GM12874 (cell line): Measurements from ENCODE around the gene CELA2B.

Source experiments
- CTCF ChIP-seq: IDR thresholded peaks from 2 replicates; pipeline ENCODE4 v1.5.1; 2011; ENCODE audit warnings: low read depth, mild to moderate bottlenecking, control low read depth, low read length, moderate library complexity; ENCODE audit not compliant: insufficient read depth

Gene CELA2B

GRCh38 chr1:15432324-15432723, 43.6 kb upstream of the CELA2B start:
- TF ChIP-seq CTCF: no peak

GRCh38 chr1:15433471-15433870, 42.4 kb upstream of the CELA2B start:
- TF ChIP-seq CTCF: no peak

GRCh38 chr1:15435239-15436077, 40.4 kb upstream of the CELA2B start:
- TF ChIP-seq CTCF: no peak

GRCh38 chr1:15436881-15437442, 38.9 kb upstream of the CELA2B start:
- TF ChIP-seq CTCF: no peak

GRCh38 chr1:15439325-15439724, 36.6 kb upstream of the CELA2B start:
- no peak for TF ChIP-seq CTCF

- TF ChIP-seq CTCF: no peak
These were observed 35.5 kb upstream of the CELA2B start for GRCh38 chr1:15440357-15440756.

- no peak for TF ChIP-seq CTCF
These were observed 34.7 kb upstream of the CELA2B start for GRCh38 chr1:15441247-15441646.
